Measurements from ENCODE around the gene ALG3. TPM values are rescaled to one million over a fixed set of nuclear protein-coding genes. Genes with fewer than 3 reads are reported as not detected.

The ALG3 gene
- total RNA-seq, 1 donor from 2014 or later: 33.8 TPM

DNA sequence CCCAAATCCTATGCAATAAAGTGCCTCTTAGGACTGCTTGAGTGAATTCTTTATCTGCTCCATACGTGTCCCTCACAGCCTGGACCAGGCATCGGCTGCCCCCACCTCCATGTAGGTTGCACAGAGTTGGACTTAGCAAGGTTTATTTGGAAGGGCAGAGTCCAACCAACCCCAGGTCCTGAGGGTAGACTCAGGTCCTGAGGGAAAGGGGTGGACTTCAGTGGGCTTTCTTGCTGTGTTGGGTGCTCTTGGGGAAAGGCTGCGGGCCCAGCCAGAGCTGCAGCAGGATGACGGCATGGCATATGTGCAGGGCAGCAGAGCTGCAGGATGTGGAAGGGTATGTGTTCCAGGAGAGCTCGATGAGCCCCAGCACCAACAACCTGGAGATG, 6.5 kb downstream of the ALG3 start:
- H3K9me3 ChIP-seq: no peaks in the 10 kb centered on the region
- TF ChIP-seq, protein P1, sequence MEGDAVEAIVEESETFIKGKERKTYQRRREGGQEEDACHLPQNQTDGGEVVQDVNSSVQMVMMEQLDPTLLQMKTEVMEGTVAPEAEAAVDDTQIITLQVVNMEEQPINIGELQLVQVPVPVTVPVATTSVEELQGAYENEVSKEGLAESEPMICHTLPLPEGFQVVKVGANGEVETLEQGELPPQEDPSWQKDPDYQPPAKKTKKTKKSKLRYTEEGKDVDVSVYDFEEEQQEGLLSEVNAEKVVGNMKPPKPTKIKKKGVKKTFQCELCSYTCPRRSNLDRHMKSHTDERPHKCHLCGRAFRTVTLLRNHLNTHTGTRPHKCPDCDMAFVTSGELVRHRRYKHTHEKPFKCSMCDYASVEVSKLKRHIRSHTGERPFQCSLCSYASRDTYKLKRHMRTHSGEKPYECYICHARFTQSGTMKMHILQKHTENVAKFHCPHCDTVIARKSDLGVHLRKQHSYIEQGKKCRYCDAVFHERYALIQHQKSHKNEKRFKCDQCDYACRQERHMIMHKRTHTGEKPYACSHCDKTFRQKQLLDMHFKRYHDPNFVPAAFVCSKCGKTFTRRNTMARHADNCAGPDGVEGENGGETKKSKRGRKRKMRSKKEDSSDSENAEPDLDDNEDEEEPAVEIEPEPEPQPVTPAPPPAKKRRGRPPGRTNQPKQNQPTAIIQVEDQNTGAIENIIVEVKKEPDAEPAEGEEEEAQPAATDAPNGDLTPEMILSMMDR (IDR thresholded peaks at IDR 0.05): no peak
- no peak overlapping the region for H3K4me3 ChIP-seq
- no peak for ATAC-seq
- H3K27me3 ChIP-seq: no peaks in the 10 kb centered on the region
- H3K36me3 ChIP-seq: peaks cover 38% of the 10 kb centered on the region
- H3K4me1 ChIP-seq: no peaks in the 10 kb centered on the region
- intact Hi-C loops (cut with DNase I): loop anchor here (10.0 kb wide), 1 partner anchor 97 kb away; no protein-coding TSS in a partner anchor
- no peak for DNase-seq
- H3K27ac ChIP-seq: no peak overlapping the region

- Histone ChIP-seq H3K36me3 (peaks cover 38% of the 10 kb centered on the region), H3K4me1 (no peaks in the 10 kb centered on the region), H3K27ac (no peak overlapping the region), H3K9me3 (no peaks in the 10 kb centered on the region), H3K27me3 (no peaks in the 10 kb centered on the region), H3K4me3 (no peak overlapping the region)
- DNase-seq (peak; percentile 85), ATAC-seq (peak; percentile 86)
- TF ChIP-seq, protein P1 (IDR thresholded peaks at IDR 0.05): peak; percentile 48
- intact Hi-C loops (cut with DNase I): loop anchor here (10.0 kb wide), 1 partner anchor 97 kb away; no protein-coding TSS in a partner anchor
These were observed 7.1 kb downstream of the ALG3 start for GRCh38 chr3:184241447-184242296.

DNA sequence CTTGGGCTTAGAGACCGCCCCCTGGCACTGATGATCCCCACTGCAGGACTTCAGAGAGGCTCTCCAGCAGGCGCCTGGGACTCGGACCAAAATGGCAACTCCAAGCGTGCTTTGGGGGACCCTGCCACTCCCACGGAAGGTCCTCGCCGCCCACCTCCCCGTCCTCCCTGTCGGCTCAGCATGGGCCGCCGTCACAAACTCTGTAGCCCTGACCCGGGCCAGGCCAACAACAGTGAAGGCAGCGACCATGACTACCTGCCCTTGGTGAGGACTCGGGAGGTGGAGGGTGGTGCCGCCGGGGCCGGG, 7.7 kb downstream of the ALG3 start:
- H3K4me1 ChIP-seq: no peaks in the 10 kb centered on the region
- no peak overlapping the region for H3K4me3 ChIP-seq
- no peaks in the 10 kb centered on the region for H3K27me3 ChIP-seq
- H3K9me3 ChIP-seq: no peaks in the 10 kb centered on the region
- TF ChIP-seq, protein P1 (IDR thresholded peaks at IDR 0.05): no peak
- H3K27ac ChIP-seq: no peak overlapping the region
- ATAC-seq (no peak), DNase-seq (no peak)
- H3K36me3 ChIP-seq: peaks cover 38% of the 10 kb centered on the region
- intact Hi-C loops (cut with DNase I): loop anchor here (10.0 kb wide), 1 partner anchor 96 kb away; no protein-coding TSS in a partner anchor

DNA sequence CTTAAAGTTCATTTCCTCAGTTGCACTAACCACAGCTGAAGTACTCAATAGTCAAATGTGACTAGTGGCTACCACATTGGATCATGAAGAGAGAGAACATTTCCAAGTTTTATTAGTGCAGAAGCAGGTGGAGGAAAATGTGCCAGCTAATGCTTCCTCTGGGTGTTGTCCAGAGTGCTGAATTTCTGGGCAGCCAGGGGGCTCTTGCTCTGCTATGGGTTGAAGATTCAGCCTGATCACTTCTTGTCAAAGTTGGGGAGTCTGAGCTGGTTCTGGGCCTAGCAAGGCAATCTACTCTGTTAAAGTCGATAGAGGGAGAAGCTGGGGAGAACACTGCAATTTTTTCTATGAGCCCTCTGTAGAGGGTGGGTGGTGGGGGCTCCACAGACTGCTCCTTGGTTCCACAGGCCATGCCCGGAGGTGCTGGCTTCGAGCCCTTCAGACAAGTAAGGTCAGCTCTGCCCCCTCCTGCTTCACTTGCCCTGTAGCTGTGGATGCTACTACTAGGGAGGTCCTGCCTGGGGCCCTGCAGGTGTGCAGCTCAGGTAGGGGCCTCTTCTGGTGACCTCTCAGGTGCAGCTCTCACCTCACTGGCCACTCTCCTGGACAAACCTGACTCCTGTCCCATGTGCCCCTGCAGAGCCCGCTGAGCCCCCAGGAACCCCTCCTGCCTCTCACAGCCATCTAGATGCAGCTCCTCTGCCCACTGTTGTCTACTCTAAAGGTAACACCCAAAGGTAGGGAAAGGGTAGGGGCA, 8.2 kb downstream of the ALG3 start:
- Histone ChIP-seq H3K9me3 (no peaks in the 10 kb centered on the region), H3K4me1 (no peaks in the 10 kb centered on the region), H3K4me3 (no peak overlapping the region), H3K27me3 (no peaks in the 10 kb centered on the region), H3K27ac (no peak overlapping the region), H3K36me3 (peaks cover 35% of the 10 kb centered on the region)
- no peak for DNase-seq
- TF ChIP-seq, protein P1 (IDR thresholded peaks at IDR 0.05): no peak
- no peak for ATAC-seq
- intact Hi-C loops (cut with DNase I): loop anchor here (10.0 kb wide), 1 partner anchor 96 kb away; no protein-coding TSS in a partner anchor

DNA sequence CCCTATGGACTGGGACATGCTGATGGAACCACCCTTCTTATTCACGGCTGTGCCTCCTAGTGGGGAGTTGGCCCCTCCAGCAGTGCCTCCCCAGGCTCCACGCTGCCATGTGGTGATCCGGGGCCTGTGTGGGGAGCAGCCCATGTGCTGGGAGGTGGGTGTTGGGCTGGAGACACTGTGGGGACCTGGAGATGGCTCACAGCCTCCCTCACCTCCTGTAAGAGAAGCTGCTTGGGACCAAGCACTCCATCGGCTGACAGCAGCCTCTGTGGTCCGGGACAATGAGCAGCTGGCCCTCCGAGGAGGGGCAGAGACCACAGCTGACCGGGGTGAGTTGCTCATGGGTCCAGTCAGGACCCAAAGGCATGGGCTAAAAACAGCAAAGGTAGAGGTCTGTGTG, 9.1 kb downstream of the ALG3 start:
- Histone ChIP-seq H3K36me3 (peaks cover 27% of the 10 kb centered on the region), H3K4me1 (no peaks in the 10 kb centered on the region), H3K4me3 (no peak overlapping the region), H3K27me3 (no peaks in the 10 kb centered on the region), H3K27ac (no peak overlapping the region), H3K9me3 (no peaks in the 10 kb centered on the region)
- ATAC-seq: no peak
- intact Hi-C loops (cut with DNase I): loop anchor here (10.0 kb wide), 1 partner anchor 95 kb away; no protein-coding TSS in a partner anchor
- TF ChIP-seq, protein P1 (IDR thresholded peaks at IDR 0.05): no peak
- no peak for DNase-seq

Data from upper lobe of right lung (tissue), 1 donor.